GM19035 (cell line): ENCODE data around the gene STRBP.

ENCODE experiments used
- ATAC-seq: cut with Tn5 transposase; IDR thresholded peaks from one replicate; pipeline ENCODE4 v1.9.1; 2021; ENCODE audit not compliant: unreplicated experiment

Gene STRBP

DNA sequence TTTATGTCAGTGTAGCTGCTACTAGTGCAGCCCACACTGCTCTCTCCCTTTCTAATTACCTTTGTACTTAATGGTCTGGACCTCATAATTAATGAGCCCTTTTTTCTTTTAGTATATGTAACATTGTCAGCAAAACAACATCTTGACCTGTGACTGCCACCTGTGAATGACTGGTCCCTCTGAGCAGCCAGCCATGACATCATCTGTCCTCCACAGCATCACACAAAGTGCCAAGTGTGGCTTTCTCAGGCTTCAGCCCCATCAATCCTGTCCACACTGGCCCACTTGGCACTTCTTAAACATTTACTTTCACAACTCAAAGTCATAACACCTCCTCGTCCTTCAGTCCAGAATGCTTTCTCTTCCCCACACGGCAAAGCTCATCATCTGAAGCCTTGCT lies 130.2 kb downstream of the STRBP start:
- ATAC-seq = no peak

DNA sequence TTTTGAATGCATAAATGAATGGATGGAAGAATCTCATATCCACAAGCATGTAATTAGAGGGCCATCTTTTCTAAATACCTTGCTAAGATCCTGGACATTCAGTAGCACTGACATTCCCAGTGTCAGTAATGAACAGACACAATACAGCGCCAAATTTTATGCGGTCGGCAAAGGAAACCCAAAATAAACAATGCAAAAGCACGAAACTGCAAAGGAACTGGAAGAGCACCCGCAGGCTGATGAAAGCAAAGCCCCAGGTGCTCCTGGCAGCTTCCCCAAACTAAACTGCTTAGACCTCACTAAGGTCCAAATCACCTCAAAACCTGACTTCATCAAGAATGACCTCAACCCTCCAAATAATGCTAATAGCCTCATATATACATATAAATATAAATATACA lies 133.0 kb downstream of the STRBP start:
- no peak for ATAC-seq

DNA sequence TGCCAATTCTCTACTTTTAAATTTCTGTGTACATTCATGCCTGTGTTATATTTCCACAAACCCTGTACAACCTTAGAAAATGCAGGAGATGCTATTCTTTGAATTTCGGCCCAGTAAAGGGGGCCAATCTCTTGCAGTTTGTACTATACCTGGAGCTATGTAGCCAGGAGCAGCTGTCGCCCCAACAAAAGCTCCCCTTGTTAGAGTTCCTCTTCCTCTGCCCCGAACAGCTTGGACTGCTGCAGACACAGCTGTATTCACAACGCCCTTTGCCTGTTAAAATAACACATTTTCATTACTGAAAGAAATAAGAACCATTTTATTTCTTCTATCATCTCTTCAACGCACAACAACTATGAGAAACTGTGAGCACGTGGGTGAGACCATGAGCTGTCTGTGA lies 135.7 kb downstream of the STRBP start:
- no peak for ATAC-seq

DNA sequence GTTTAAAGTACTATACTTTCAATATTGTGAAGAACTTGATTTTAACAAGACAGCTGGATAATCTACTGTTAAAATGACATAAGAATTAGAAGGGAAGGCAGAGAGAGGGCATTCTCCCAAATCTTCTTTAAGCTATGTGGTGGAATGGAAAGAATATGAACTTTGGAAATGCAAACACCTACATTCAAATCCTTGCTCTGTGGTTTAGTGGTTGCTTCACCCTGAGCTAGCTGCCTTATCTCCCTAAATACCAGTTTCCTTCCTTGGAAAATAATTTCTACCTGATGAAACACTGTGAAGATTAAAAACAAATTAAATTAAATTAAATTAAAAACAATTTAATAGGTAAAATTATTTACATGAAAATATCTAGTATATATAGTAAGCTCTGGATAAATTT lies 136.4 kb downstream of the STRBP start:
- ATAC-seq = no peak

DNA sequence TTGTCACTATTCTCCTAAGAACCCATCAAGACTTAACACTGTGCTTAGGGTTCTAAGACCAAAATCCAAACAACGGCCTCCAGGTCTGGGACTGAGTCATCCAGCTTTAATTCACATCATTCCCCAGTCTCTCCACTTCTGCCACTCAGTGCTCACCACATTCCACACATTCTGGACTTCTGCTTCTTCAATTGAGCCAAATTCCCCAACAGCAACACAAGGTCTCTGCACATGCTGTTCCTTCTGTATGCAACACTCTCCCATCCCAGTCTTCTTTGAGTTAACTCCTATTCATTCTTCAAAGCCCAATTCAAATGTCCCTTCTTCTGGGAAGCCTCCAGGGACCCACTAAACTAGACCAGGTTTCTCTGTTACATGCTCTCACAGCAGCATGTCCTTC lies 137.1 kb downstream of the STRBP start:
- ATAC-seq = no peak

DNA sequence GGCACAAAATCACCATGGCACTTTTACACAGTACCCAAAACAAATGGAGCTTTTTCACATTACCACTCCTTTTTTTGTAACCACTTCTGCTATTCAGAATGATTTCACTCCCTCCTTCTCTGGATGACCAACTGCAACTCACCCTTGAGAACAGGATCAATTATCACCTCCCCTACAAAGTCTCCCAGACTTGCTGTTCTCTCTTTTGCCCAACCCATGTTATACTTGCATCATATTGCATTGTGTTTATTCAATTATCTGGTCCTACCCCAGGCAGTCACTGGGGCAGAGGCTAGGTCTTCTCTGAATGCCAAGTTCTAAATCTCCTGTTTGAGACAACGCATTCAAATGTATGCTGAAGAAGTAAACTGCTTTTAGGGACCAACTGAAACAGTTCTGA lies 139.0 kb downstream of the STRBP start:
- no peak for ATAC-seq

DNA sequence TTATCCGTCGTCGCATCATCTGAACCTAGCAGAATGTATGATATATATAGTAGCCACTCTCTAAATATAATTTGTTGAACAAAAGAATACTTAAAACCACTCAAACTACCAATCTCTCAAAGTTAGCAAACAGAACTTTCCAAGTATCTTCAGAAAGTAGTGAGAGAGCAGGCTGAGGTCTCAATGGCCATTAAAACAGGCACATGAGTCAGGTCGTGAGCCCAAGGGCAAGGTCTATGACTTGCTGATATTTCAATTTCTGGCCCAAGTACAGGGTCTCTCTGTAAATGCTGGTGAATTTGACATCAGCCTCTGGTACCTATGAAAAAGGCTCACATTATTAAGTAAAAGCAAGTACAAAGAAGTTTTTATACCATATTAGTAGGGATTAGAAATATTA lies 139.8 kb downstream of the STRBP start:
- no peak for ATAC-seq

DNA sequence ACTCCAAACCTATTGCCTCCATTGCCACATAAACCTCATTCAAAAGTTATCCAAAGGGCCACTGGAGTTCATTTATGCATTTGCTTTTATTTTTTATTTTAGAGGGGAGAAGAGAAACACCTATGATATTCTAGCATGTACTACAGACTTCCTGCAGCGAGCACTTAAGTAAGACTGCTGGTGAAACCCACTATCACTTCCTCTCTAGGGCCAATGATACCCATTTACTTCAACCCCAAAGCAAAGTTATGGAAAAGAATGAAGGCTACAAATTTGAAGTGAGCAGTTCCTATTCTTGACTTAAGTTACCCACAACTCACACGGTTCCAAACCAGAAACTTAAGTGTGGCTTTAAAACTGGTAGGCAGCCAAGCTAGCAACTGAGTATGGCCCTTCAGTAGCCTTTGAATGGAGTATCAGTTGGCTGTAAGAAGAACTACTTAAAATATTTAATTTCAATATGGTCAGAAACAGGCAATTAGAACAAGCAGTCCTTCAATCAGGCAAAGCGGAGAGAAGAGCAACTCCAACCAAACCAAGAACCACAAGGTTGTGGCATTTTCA lies 140.8 kb downstream of the STRBP start:
- ATAC-seq = no peak

DNA sequence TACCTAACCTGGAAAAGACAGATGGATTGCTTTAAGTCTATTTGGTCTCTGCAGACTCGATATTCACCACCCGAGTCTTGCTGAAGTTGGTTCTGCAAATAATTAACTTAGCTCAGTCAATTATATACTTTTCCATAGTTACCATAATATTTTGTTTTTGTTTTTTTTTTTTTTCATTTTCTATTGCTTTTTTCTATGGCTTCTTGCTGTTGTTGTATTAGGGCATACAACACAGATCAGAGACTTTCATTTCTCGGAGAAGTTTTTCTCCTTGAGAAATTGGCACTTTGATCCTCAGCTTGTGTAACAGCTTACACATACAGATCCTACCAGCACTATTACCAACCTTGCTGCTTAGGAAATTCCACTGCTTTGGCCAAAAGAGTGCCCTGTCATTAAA lies 146.9 kb downstream of the STRBP start:
- no peak for ATAC-seq

DNA sequence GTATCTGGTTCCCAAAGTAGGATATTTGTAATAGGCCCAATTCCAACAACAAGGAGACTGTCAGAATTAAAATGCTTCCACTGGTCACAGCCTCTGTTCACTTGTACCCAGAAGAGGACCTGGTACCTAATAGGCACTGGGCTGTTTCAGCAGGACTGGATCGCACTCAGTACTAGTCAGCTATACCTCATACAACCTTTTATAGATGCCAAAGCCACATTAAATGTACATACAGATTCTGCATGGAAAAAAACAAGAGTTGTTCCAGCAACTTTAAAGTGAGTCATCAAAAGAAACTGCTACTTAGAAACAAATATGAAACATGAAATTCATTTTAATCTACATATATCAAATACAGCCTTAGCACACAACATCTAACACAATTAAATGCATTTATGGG lies 147.4 kb downstream of the STRBP start:
- ATAC-seq = no peak

DNA sequence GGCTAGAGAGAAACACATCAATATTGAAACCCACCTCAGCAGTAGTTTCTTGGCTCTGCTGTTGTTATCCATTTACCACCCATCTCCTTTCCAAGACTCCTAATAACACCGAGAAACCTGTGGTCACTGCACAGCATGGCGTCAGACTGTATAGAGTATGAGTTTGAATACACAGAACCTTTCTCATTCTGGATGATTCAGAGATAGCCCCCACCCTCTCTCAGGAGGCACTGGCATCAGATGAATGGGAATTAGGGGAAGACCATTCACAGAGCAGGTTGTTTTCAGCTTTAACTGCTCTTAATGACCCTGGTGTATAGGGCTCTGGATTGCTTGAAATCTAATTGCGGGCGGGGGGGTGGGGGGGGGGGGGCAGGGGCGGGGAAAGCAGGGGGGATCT lies 148.3 kb downstream of the STRBP start:
- ATAC-seq = no peak

DNA sequence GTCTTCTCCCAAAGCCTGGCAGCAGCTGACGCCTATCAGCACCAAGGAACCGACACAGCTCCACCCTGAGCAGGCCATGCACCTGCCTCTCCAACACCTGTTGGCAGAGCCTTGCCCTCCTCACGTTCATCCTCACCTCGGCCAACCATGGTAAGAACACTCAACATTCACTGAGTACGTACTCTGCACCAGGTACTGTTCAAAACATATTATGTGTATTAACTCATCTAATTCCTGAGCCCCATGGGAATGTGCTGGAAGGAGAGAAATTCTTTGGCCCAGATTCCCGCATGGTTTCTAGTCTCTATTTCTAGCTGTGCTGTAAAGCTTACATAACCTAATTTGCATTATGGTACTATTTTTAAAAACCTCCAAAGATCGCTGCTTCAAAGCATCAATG lies 148.8 kb downstream of the STRBP start:
- ATAC-seq = no peak

DNA sequence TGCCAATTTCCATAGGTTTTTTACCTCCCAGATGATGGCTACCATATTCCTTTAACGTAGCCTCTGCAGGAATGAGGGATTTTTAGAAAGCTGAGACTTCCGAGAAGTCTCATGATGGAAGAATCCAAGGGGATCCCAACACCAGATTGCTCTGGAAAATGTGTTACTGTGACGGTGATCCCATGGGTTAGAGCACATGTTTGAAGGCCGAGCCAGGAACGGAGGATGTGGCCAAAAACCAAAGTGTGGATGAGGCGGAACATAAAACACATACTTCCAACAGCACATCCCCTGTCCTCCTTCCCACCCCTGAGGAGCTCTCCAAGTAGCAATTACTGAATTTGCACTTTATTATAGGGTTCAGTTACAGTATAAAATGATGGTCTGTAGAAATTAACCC lies 152.3 kb downstream of the STRBP start:
- ATAC-seq = no peak

DNA sequence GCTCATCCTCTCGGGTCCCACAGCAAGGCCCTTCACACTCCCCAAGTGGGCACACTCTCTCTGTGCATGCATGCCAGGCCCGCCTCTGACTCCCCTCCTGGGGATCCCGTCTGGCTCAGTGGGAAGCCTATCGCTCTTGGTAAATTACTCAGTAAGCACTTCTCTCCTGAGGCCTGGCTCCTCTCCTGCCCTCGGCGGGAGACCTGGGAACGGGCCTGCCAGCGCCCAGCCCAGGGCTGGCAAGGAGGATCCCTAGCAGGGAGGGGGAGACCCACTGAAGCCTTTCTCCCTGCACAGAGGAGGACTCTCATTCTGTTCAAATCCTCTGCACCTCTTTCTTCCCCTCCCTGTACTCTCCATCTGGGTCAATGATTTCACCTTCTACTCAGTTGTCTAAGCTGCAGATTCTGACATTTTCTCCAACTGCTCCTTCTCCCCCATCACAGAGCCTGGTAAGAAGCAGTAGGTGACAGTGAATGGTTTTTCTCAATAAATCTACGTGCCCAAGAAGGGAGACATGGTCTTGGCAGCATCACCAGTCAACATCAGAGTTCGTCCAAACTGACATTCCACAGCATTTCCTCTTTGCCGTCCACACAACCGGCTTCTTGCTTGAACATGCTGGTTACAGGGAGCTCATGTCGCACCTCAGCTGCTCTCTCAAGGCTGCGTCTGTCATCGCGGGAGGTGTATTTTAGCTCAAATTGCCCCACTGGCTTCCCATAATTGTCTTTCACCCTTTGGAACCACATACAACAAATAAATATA lies 153.1 kb downstream of the STRBP start:
- no peak for ATAC-seq

DNA sequence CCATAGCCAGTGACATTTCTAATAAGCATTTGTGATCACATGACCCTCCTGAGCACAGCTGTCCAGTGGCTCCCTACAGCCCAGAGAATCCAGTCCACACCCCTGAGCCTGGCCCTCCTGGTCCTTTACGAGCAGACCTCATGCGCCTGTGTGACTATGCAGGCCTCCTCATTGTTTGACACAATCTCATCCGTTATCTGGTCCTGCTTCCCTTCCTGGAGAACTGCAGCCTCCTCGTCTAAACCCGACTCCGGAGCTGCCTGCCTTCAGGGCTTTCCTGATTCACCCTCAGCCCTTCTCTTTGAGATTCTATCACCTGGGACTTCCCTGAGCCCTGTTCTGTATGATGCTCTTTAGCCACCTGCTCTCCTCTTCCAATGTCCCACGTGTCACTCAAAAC lies 155.2 kb downstream of the STRBP start:
- ATAC-seq = no peak

DNA sequence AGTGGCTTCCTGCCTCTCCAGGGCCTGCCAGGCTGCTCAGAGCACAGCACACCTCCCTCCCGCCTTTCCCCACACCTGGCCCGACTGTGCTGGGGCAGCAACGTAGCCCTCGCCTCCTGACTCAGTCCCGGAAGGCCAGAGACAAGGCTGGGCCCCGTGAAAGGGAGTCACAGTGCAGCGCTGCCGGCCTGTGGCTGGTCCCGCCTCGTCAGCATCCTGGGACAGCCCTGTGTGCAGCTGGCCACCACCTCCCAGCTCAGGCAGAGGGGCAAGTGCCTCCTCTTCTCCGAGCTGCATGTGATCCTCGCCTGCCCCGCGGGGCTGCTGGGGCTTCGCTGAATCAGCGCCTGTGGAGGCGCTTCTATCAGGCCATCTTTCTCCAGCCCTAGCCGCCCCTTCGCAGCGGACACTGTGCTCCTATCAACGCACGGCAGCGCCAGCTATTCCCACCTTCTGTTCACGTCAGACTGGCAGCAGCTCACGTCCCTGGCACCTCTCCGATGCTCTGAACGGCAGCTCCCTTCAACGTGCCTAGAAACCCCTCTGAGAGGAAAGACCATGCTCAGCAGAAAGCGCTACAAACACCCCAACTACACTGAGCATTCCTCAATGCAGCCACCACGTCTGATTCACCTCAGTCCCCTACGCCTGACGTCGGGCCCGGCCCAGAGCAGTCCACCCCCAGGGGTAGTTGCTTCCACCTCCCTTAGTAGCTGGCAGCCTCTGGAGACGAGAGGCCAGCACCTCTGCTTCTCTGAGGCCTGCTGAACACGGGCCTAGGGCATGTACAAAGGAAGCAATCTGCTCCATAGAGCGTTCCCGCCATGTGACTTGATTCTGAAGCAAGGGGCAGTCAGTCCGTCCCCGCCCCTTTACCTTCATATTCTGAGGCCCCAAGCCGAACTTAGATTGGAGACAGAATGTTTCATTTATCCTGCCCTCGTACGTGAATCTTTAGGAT lies 156.1 kb downstream of the STRBP start:
- no peak for ATAC-seq

DNA sequence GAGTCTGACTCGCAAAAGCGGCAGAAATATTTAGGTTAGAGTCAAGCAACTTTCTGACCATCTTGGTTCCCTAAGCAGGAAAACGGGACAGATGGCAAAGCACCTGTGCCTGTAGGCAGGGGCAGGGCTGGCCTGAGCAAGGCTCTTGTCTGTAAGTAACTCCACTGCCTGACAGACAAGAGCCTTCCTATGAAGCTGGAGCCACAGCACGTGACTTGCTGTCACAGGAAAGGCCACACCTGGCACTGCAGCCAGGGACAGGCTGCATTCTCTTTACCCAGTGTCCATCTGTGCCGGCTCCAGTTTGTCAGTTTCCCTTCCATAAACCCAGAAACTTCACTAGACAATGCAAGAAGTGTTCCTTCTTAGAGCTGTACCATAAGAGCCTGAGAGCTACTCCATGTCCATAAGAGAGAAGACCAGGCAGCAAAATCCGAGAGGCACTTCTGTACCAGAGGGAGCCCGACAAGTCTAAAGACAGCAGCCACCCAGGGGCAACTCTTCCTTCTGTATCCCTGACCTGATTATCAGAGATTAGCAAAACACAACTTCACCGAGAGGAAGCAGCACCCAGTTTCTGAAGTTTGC lies 156.9 kb downstream of the STRBP start:
- no peak for ATAC-seq

DNA sequence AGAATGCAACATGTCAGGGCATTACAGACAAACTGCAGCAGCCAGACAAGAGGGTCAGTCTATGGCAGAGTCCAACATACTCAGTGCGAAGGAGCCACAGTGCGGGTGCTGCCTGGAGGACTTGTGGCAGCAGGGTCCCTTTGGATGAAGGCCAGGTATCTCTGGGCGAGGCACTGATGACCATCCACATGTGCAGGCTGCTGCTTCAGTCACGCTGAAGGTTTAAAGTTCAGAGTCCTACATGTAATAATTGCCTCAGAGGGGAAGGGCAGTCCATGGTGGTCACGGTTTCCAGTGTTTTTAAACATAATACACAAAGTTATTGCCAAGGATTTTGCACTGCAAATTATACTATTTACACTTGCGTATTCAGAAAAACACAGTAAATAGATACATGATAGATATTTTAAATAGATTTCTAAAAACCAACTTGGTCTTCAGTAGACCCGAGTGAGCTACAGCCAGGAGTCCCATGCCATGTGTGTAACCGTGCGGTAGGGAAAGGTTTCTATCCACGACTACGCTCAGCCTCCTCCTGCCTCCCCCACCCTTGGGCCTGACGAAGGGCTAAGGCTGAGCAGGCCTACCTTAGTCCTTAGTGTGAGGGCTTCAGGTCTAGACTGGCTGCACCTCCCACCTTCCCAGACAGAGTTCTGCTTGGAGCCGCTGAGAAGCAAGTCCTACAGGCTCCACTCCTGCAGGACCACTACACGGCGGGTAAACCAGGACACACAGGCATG lies 158.7 kb downstream of the STRBP start:
- ATAC-seq = no peak

DNA sequence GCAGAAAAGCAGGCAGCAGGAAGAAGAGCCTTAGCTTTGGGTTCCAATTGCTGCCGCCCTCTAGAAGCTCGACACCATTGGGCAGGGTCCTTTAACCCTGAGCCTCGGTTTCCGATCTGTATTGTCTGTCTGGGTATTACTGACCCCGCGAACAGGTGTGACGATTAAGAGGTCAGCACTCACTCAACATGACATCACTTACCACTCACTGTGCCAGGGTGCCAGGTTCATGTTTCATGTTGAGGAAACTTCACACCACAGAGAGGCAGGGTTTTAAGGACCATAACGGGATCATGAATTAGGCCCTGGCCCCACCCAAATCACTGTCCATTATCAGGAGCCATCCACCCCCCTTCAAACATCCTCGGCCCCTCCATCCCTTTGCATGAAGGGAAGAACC lies 159.4 kb downstream of the STRBP start:
- ATAC-seq = no peak

DNA sequence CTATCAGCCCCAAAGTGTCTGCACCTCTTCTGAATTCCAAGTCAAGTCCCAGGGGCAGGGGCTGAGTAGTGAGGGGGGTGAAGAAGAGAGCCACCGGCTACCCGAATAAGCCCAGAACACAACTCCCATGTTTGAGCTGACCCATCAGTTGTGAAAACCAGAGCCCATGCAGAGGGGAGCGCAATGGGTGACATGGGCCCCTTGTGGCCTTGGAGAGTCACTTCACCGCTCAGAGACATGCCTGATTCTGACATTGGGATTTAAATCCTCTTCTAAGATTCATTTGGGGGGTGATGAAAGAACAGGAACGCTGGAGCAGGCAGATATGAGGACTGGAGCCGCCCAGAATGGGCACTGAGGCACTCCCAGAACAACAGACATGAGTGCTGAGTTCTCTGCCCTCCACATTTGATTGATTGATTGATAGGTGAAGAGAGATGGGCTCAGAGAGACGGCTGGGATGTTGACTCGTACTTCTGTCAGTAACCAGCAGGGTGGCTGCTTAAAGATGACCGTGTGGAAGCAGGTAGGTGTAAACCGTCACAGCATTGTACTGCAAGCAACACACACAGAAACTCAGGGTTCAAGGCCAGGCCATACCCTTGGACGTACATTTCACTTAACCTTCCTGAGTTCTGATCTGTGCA lies 160.6 kb downstream of the STRBP start:
- no peak for ATAC-seq
